GM12874 (cell line): Measurements from ENCODE around the gene FBXO47.

ENCODE experiments used
- TF ChIP-seq, protein P1 (sequence below): IDR thresholded peaks from 2 replicates; pipeline ENCODE4 v1.5.1; 2011; ENCODE audit warnings: low read depth, mild to moderate bottlenecking, control low read depth, low read length, moderate library complexity; ENCODE audit not compliant: insufficient read depth

Gene FBXO47

DNA sequence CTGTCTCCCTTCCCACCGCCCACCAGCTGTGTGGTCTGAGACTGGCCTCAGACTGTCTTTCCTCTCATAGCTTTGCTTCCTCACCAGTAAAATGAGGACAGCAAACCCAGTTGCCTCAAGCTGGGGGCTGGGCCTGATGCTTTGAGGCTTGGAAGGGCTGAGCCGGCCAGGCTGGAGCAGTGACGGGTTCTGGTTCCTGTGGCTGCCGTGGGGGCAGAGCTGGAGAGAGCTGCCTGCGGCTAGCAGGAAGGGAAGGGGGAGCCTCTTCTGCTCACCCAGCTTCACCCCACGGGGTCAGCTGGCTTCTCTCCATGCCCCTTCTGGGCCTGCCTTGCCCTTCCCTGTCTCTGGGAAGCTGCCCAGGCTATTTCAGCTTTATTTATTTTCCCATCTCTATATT lies 73.6 kb downstream of the FBXO47 start:
- TF ChIP-seq, protein P1, sequence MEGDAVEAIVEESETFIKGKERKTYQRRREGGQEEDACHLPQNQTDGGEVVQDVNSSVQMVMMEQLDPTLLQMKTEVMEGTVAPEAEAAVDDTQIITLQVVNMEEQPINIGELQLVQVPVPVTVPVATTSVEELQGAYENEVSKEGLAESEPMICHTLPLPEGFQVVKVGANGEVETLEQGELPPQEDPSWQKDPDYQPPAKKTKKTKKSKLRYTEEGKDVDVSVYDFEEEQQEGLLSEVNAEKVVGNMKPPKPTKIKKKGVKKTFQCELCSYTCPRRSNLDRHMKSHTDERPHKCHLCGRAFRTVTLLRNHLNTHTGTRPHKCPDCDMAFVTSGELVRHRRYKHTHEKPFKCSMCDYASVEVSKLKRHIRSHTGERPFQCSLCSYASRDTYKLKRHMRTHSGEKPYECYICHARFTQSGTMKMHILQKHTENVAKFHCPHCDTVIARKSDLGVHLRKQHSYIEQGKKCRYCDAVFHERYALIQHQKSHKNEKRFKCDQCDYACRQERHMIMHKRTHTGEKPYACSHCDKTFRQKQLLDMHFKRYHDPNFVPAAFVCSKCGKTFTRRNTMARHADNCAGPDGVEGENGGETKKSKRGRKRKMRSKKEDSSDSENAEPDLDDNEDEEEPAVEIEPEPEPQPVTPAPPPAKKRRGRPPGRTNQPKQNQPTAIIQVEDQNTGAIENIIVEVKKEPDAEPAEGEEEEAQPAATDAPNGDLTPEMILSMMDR: no peak

GRCh38 chr17:38893113-38893512 lies 74.1 kb downstream of the FBXO47 start:
- TF ChIP-seq, protein P1: no peak

DNA sequence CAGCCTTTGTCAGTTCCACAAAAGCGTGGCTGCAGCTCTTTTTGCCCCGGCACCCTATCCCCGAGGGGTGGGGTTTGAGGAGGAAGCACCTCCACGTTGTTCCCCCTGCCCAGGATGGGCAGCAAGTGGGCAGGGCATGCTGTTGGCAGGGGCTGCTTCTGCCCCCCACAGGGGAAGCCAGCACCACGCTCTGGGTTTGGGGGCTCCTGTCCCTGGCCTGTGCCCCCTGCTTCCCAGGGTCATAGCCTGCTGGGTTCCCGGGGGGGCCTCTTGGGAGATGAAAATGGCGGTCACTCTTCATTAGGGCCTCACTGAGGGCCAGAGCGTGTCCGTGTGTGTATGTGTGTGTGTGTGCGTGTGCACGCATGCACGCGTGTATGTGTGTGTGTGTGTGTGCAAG lies 74.6 kb downstream of the FBXO47 start:
- TF ChIP-seq, protein P1: no peak

GRCh38 chr17:38892083-38892482 lies 75.1 kb downstream of the FBXO47 start:
- TF ChIP-seq, protein P1: no peak

DNA sequence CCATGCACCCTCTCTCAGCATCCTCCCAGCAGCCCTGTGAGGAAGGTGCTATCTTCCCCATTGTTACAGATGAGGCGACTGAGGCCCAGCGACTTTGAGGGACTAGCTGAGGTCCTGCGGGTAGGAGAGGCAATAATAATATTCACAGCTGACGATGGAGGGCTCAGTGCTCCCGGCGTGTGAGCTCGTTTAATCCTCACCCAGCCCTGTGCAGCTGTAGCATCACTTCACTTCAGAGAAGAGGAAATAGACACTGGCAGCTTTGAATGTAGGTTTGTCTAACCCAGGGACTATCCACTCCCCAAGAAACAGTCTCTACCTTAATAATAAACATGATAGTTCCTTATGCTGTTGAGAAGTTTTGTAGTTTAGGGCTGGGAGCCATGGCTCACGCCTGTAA lies 75.8 kb downstream of the FBXO47 start:
- TF ChIP-seq, protein P1: no peak

DNA sequence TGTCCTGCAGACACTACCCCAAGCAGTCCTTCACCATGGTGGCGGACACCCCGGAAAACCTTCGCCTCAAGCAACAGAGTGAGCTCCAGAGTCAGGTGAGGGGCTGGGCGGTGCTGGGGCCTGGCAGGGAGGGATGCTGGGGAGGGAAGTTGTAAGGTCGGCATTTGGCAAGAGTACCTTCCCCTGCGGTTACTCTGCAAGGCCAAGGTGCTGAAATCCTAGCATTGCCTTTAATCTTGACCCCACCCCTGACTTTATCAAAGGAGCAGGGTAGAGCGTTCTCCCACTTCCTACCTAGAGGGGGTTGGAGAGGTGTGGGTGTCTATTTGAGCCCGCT lies 76.8 kb downstream of the FBXO47 start:
- TF ChIP-seq, protein P1: no peak

- TF ChIP-seq, protein P1: no peak
Measured at GRCh38 chr17:38889745-38890409, 77.3 kb downstream of the FBXO47 start.
